ENCODE data around the gene CWH43.
"Not testable (repeated sequence)": the region's sequence is repeated elsewhere in the genome, so short reads cannot be mapped to it uniquely, and the experiment has no call there.

Gene CWH43

GRCh38 chr4:49098034-49098759 lies 112.1 kb downstream of the CWH43 start:
- not testable (repeated sequence) for DNase-seq

GRCh38 chr4:49099831-49100444 lies 113.9 kb downstream of the CWH43 start:
- not testable (repeated sequence) for DNase-seq

GRCh38 chr4:49102344-49102898 lies 116.3 kb downstream of the CWH43 start:
- not testable (repeated sequence) for DNase-seq

- DNase-seq: not testable (repeated sequence)
Observed at GRCh38 chr4:49103436-49104136, 117.5 kb downstream of the CWH43 start.

GRCh38 chr4:49104231-49104930 lies 118.3 kb downstream of the CWH43 start:
- DNase-seq: not testable (repeated sequence)

- not testable (repeated sequence) for DNase-seq
Observed at GRCh38 chr4:49105248-49105904, 119.3 kb downstream of the CWH43 start.

GRCh38 chr4:49107262-49107661 lies 121.2 kb downstream of the CWH43 start:
- not testable (repeated sequence) for DNase-seq

GRCh38 chr4:49108183-49108978 lies 122.3 kb downstream of the CWH43 start:
- DNase-seq: not testable (repeated sequence)

GRCh38 chr4:49109567-49110166 lies 123.6 kb downstream of the CWH43 start:
- DNase-seq: not testable (repeated sequence)

- not testable (repeated sequence) for DNase-seq
Observed at GRCh38 chr4:49110579-49110978, 124.5 kb downstream of the CWH43 start.

All from stimulated activated naive CD4-positive, alpha-beta T cell treated with Interleukin-2 at 50 U/mL for 16 hours (primary cell).